Measurements from ENCODE around the gene FRRS1L. TPM values are rescaled to one million over a fixed set of nuclear protein-coding genes. Genes with fewer than 3 reads are reported as not detected.

FRRS1L gene
- polyA plus RNA-seq, 3 donors = 0.04 to 0.18 TPM; not detected in 1

GRCh38 chr9:109115931-109116526 is 51.0 kb downstream of the FRRS1L start:
- 63 to 84% (median 72%) methylated on average over 3 of the region's 3 CpGs for WGBS, 3 donors
- H3K27ac ChIP-seq (ENCODE audit: low read depth, low read length) = no peak overlapping the region

- 50 to 73% (median 68%) methylated on average over 3 of the region's 3 CpGs for WGBS, 3 donors
Measured at GRCh38 chr9:109114670-109115069, 52.4 kb downstream of the FRRS1L start.

GRCh38 chr9:109113892-109114609 is 53.0 kb downstream of the FRRS1L start:
- 80 to 87% (median 86%) methylated on average over 12 of the region's 12 CpGs for WGBS, 3 donors
- H3K27ac ChIP-seq (ENCODE audit: low read depth, low read length) = no peak overlapping the region

More at GRCh38 chr9:109114670-109115069, 52.4 kb downstream of the FRRS1L start:
- no peak overlapping the region for H3K27ac ChIP-seq (ENCODE audit: low read depth, low read length)

- 46 to 69% (median 54%) methylated on average over 3 of the region's 3 CpGs for WGBS, 3 donors
- no peak overlapping the region for H3K27ac ChIP-seq (ENCODE audit: low read depth, low read length)
Measured at GRCh38 chr9:109113254-109113653, 53.8 kb downstream of the FRRS1L start.

GRCh38 chr9:109110329-109111021 is 56.6 kb downstream of the FRRS1L start:
- 42 to 54% (median 44%) methylated on average over 5 of the region's 5 CpGs for WGBS, 3 donors
- H3K27ac ChIP-seq (ENCODE audit: low read depth, low read length) = no peak overlapping the region

GRCh38 chr9:109109967-109110328 is 57.1 kb downstream of the FRRS1L start:
- no peak overlapping the region for H3K27ac ChIP-seq (ENCODE audit: low read depth, low read length)

GRCh38 chr9:109108318-109108717 is 58.7 kb downstream of the FRRS1L start:
- H3K27ac ChIP-seq (ENCODE audit: low read depth, low read length) = no peak overlapping the region
- 42 to 56% (median 54%) methylated on average over 4 of the region's 4 CpGs for whole genome bisulfite sequencing, 3 donors

- 32 to 55% (median 54%) methylated on average over 4 of the region's 4 CpGs for WGBS, 3 donors
- H3K27ac ChIP-seq (ENCODE audit: low read depth, low read length) = no peak overlapping the region
Measured at GRCh38 chr9:109107402-109108240, 59.4 kb downstream of the FRRS1L start.

GRCh38 chr9:109101810-109102209 is 65.2 kb downstream of the FRRS1L start:
- WGBS, 3 donors = 35 to 37% (median 36%) methylated on average over 3 of the region's 3 CpGs
- no peak overlapping the region for H3K27ac ChIP-seq (ENCODE audit: low read depth, low read length)

GRCh38 chr9:109101202-109101595 is 65.8 kb downstream of the FRRS1L start:
- 66 to 76% (median 71%) methylated on average over 3 of the region's 3 CpGs for WGBS, 3 donors
- no peak overlapping the region for H3K27ac ChIP-seq (ENCODE audit: low read depth, low read length)

GRCh38 chr9:109100543-109101201 is 66.4 kb downstream of the FRRS1L start:
- no peak overlapping the region for H3K27ac ChIP-seq (ENCODE audit: low read depth, low read length)
- 78 to 99% (median 95%) methylated on average over 3 of the region's 3 CpGs for WGBS, 3 donors

GRCh38 chr9:109098960-109099308 is 68.1 kb downstream of the FRRS1L start:
- no peak overlapping the region for H3K27ac ChIP-seq (ENCODE audit: low read depth, low read length)
- whole genome bisulfite sequencing, 3 donors = 52 to 62% (median 60%) methylated on average over 2 of the region's 2 CpGs

GRCh38 chr9:109098171-109098959 is 68.7 kb downstream of the FRRS1L start:
- 12 to 52% (median 39%) methylated on average over 4 of the region's 4 CpGs for whole genome bisulfite sequencing, 3 donors
- no peak overlapping the region for H3K27ac ChIP-seq (ENCODE audit: low read depth, low read length)

GRCh38 chr9:109097146-109097545 is 69.9 kb downstream of the FRRS1L start:
- WGBS, 3 donors = 89 to 94% (median 92%) methylated on average over 4 of the region's 4 CpGs

GRCh38 chr9:109095321-109095720 is 71.7 kb downstream of the FRRS1L start:
- WGBS, 3 donors = 82 to 89% (median 89%) methylated on average over 3 of the region's 3 CpGs
- no peak overlapping the region for H3K27ac ChIP-seq (ENCODE audit: low read depth, low read length)

More at GRCh38 chr9:109097146-109097545, 69.9 kb downstream of the FRRS1L start:
- no peak overlapping the region for H3K27ac ChIP-seq (ENCODE audit: low read depth, low read length)

- no peak overlapping the region for H3K27ac ChIP-seq (ENCODE audit: low read depth, low read length)
- WGBS, 3 donors = 46 to 92% (median 92%) methylated on average over 6 of the region's 6 CpGs
Measured at GRCh38 chr9:109094268-109094667, 72.8 kb downstream of the FRRS1L start.

- 61 to 82% (median 81%) methylated on average over 1 of the region's 1 CpG for WGBS, 3 donors
Measured at GRCh38 chr9:109092587-109092986, 74.5 kb downstream of the FRRS1L start.

More at GRCh38 chr9:109092587-109092986, 74.5 kb downstream of the FRRS1L start:
- no peak overlapping the region for H3K27ac ChIP-seq (ENCODE audit: low read depth, low read length)
